ENCODE data around the gene SCN4A. TPM values are rescaled to one million over a fixed set of nuclear protein-coding genes. Genes with fewer than 3 reads are reported as not detected.

SCN4A gene
- total and polyA plus RNA-seq, 2 of the 13 experiments (the other 11 are each of a cell fraction or from before 2014, with no cell fraction given), result 0.02 to 0.03 TPM

GRCh38 chr17:63949576-63950250 is 23.0 kb downstream of the SCN4A start:
- Histone ChIP-seq H4K20me1 (ENCODE audit: insufficient read depth, low read length) (no peaks in the 10 kb centered on the region), H3K4me1 (ENCODE audit: insufficient read depth, low read length) (peaks cover 26% of the 10 kb centered on the region)
- CTCF ChIA-PET (ENCODE audit: low intra/inter-chr PET ratio, low total read pairs), result interaction anchor here (2.2 kb wide), 1 partner anchor 30 kb away, joined by 16 read pairs; the partner anchor contains the start of gene GH1

More at GRCh38 chr17:63949576-63950250, 23.0 kb downstream of the SCN4A start:
- in situ Hi-C loops (cut with HindIII; ENCODE audit: extremely low pct_ligation_motif_present, low pct_unique_long_range_greater_than_20kb) (loop anchor here (5.0 kb wide), 1 partner anchor 37 kb away; the partner anchor contains the start of gene CSHL1), intact Hi-C loops (cut with micrococcal nuclease; ENCODE audit: unreplicated experiment) (loop anchor here (1.0 to 2.0 kb wide), 2 partner anchors 31 to 42 kb away; partner anchors contain the start of gene GH1)
- H3K36me3 ChIP-seq (replicated peaks in 1 of 2; ENCODE audit: control insufficient read depth in 1 of 2, insufficient read depth in 2 of 2, low read length in 2 of 2), result no peaks in the 10 kb centered on the region
- H3K27me3 ChIP-seq (ENCODE audit: control insufficient read depth in 1 of 2, insufficient read depth in 2 of 2, low read length in 2 of 2), result peaks cover 27 to 58% of the 10 kb centered on the region in 2 experiments; a peak in 4 of 5 replicates
- no peaks in the 10 kb centered on the region for H3K79me2 ChIP-seq (ENCODE audit: insufficient read depth, low read length)
- H3K9ac ChIP-seq (ENCODE audit: insufficient read depth, low read depth, low read length), result no peak overlapping the region
- no peak overlapping the region for H3K27ac ChIP-seq (ENCODE audit: extremely low read length, insufficient read depth, low read length)
- no peak overlapping the region for H3K4me3 ChIP-seq (replicated peaks in 1 of 3; ENCODE audit: insufficient read depth in 1 of 3, low read depth in 2 of 3, low read length in 3 of 3)
- H2AFZ ChIP-seq (ENCODE audit: low read length), result no peak overlapping the region
- no TSS peak for BruUV-seq (replicated peaks)
- DNase-seq (ENCODE audit: low spot score), result no peak
- WGBS (ENCODE audit: low lambda C conversion rate), result 20% methylated on average over 18 of the region's 18 CpGs
- H3K4me2 ChIP-seq (ENCODE audit: low read depth, low read length), result no peak overlapping the region
- H3K9me3 ChIP-seq (ENCODE audit: low read length), result no peaks in the 10 kb centered on the region
- no peak for FAIRE-seq
- ATAC-seq, result no peak
- TF ChIP-seq TGIF2 (CRISPR knock-in tag; IDR thresholded peaks at IDR 0.05) (no peak), ZNF263 (CRISPR knock-in tag; IDR thresholded peaks at IDR 0.05) (no peak), TAF15 (IDR thresholded peaks at IDR 0.05; ENCODE audit: low read depth, low read length, poor library complexity, severe bottlenecking) (no peak), SNAPC2 (CRISPR knock-in tag; IDR thresholded peaks at IDR 0.05) (no peak), HNRNPK (IDR thresholded peaks at IDR 0.05; ENCODE audit: low read depth, low read length, poor library complexity, severe bottlenecking) (no peak), ZNF576 (CRISPR knock-in tag; IDR thresholded peaks at IDR 0.05) (no peak), KLF9 (CRISPR knock-in tag; IDR thresholded peaks at IDR 0.05; ENCODE audit: low read depth) (no peak), KDM5A (IDR thresholded peaks at IDR 0.05; ENCODE audit: borderline replicate concordance, low read length) (no peak), ZNF224 (CRISPR knock-in tag; IDR thresholded peaks at IDR 0.05) (no peak), ZBTB8A (CRISPR knock-in tag; IDR thresholded peaks at IDR 0.05; ENCODE audit: borderline replicate concordance, low read depth) (no peak), ARNT2 (CRISPR knock-in tag; IDR thresholded peaks at IDR 0.05; ENCODE audit: low read depth) (no peak), YEATS4 (CRISPR knock-in tag; IDR thresholded peaks at IDR 0.05; ENCODE audit: borderline replicate concordance) (no peak), MED8 (CRISPR knock-in tag; IDR thresholded peaks at IDR 0.05; ENCODE audit: insufficient replicate concordance) (no peak), WIZ (CRISPR knock-in tag; IDR thresholded peaks at IDR 0.05) (no peak), FOSL2 (CRISPR knock-in tag; IDR thresholded peaks at IDR 0.05) (no peak), ZSCAN21 (CRISPR knock-in tag; IDR thresholded peaks at IDR 0.05; ENCODE audit: borderline replicate concordance) (no peak), EP300 (IDR thresholded peaks at IDR 0.05; ENCODE audit: low read depth in 2 of 2, low read length in 2 of 2) (no peak), EP300 (CRISPR knock-in tag; IDR thresholded peaks at IDR 0.05; ENCODE audit: borderline replicate concordance) (no peak)
- TF ChIP-seq, protein P1, sequence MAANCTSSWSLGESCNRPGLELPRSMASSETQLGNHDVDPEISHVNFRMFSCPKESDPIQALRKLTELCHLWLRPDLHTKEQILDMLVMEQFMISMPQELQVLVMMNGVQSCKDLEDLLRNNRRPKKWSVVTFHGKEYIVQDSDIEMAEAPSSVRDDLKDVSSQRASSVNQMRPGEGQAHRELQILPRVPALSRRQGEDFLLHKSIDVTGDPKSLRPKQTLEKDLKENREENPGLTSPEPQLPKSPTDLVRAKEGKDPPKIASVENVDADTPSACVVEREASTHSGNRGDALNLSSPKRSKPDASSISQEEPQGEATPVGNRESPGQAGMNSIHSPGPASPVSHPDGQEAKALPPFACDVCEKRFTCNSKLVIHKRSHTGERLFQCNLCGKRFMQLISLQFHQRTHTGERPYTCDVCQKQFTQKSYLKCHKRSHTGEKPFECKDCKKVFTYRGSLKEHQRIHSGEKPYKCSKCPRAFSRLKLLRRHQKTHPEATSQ (CRISPR knock-in tag; IDR thresholded peaks at IDR 0.05; ENCODE audit: borderline replicate concordance), result no peak
- POLR2A ChIA-PET, result interaction anchor here (1.0 kb wide), 1 partner anchor 12 kb away, joined by 3 read pairs; no protein-coding TSS in a partner anchor

All from HepG2 (cell line).